ENCODE results near the gene FBXW4. TPM values are rescaled to one million over a fixed set of nuclear protein-coding genes. Genes with fewer than 3 reads are reported as not detected.
A peak's percentile ranks its signal among the peaks of the same experiment; 100 is the strongest.

Gene FBXW4
- total RNA-seq, 2 experiments from 2014 or later = 36.3 to 37.1 TPM

DNA sequence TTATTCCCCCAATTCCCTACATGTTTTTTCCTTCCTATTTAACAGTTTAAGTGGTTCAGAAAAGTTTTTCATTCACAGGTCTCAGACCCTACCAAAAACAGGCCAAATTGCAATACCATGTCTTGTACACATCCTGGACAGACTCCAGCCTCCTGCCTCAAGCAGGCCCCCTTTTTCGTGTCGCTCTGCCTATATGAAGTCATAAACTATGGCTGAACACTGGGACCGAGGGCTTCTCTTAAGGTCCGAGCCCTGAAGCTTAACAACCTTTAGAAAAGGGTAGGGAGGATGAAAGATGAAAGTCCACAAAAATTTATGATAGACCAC is 1.4 kb downstream of the FBXW4 start:
- H3K4me3 Mint-ChIP-seq = peak overlapping the region; percentile 95
- no peak for DNase-seq
- H3K36me3 Mint-ChIP-seq = no peaks in the 10 kb centered on the region
- ChIA-PET CTCF (interaction anchor here (1.0 to 1.5 kb wide), 5 partner anchors 11 to 124 kb away, joined by 3 to 6 read pairs (median 3); no protein-coding TSS in a partner anchor), POLR2A (interaction anchor here (1.5 to 2.2 kb wide), 3 partner anchors 23 to 125 kb away, joined by 3 to 7 read pairs (median 6); partner anchors contain the start of gene OGA)
- peak overlapping the region; percentile 97 for H3K27ac Mint-ChIP-seq
- H3K27me3 Mint-ChIP-seq = no peaks in the 10 kb centered on the region
- H3K9me3 Mint-ChIP-seq = no peaks in the 10 kb centered on the region
- peaks cover 41% of the 10 kb centered on the region for H3K4me1 Mint-ChIP-seq (ENCODE audit: low read depth)
- intact Hi-C loops (cut with micrococcal nuclease) = loop anchor here (5.0 kb wide), 2 partner anchors 89 to 91 kb away; partner anchors contain the start of gene NPM3

DNA sequence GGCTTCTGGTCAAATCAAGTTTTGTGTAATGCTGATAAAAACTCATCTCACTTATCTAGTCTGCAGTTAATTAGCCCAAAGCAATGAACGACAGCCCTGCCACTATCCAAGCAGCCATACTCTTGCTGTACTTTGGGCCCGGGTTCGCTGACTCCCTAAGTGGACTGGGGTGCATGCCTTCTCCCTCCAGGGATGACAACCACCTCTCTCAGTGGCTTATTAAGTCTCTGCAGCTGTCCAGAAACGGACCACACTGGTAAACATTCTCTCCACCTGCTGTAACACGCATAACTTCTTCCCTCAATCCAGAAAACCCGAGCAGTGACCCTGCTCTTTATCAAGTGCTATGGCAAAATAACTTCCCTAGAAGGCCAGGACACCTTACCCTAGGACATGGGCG is 3.9 kb downstream of the FBXW4 start:
- intact Hi-C loops (cut with micrococcal nuclease) = loop anchor here (5.0 kb wide), 2 partner anchors 89 to 91 kb away; partner anchors contain the start of gene NPM3
- Mint-ChIP-seq H3K27ac (no peak overlapping the region), H3K27me3 (no peaks in the 10 kb centered on the region), H3K4me1 (ENCODE audit: low read depth) (peaks cover 61% of the 10 kb centered on the region), H3K4me3 (no peak overlapping the region), H3K9me3 (no peaks in the 10 kb centered on the region), H3K36me3 (peaks cover 2% of the 10 kb centered on the region)
- DNase-seq = no peak
- CTCF ChIA-PET = no interaction called here
- POLR2A ChIA-PET = no interaction called here

DNA sequence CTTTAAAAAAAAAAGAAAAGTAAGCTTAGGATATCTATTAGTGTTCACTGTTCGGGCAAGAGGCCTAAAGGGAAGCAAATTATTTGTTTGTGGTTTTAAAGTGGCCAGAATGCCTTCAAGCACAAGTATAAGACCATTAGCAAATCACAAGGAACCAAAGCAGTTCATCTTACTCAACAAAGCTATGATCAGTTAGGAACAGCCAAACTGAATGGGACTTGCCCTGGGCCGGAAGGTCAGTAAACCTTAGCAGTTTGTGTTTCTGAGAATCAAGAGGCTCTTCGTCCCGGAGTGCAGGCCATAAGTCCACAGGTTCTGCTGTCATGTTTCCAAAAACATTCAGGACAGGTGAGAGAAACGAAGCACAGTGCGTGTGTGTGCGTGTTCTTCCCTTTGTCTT is 4.5 kb downstream of the FBXW4 start:
- H3K27ac Mint-ChIP-seq = no peak overlapping the region
- POLR2A ChIA-PET = no interaction called here

DNA sequence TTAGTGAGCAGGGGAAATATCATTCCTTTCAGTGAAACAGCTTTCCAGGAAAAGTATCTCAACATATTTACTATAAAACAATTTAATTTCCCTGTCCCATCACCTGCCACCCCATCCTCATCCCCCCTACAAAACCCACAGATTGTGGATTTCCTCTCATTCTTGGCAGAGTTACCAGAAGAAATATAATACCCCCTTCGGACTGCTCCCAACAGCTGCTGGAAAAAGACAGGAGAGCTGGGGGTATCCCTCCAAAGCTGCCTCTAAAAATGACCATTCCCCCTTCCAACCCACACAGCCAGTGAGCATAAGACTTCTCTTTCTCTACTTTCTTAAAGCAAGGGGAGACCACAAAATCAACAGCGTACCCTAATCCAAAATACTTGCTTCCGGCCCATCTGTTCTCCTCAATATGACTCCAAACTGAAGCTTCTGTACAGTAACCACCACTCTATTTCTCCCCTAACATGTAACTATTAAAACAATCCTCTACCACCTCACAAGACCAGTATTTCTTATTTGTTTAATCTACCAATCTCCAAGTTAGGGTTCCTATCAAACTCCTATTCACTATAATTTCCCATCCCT is 7.8 kb downstream of the FBXW4 start:
- H3K4me1 Mint-ChIP-seq (ENCODE audit: low read depth) = peaks cover 62% of the 10 kb centered on the region
- peaks cover 6% of the 10 kb centered on the region for H3K36me3 Mint-ChIP-seq
- H3K27me3 Mint-ChIP-seq = no peaks in the 10 kb centered on the region
- no peak overlapping the region for H3K4me3 Mint-ChIP-seq
- ChIA-PET POLR2A (no interaction called here), CTCF (interaction anchor here (1.9 kb wide), 1 partner anchor 84 kb away, joined by 5 read pairs; no protein-coding TSS in a partner anchor)
- H3K9me3 Mint-ChIP-seq = no peaks in the 10 kb centered on the region
- intact Hi-C loops (cut with micrococcal nuclease) = no loop called here
- H3K27ac Mint-ChIP-seq = no peak overlapping the region
- no peak for DNase-seq

More for the DNA sequence above, 4.5 kb downstream of the FBXW4 start:
- H3K4me3 Mint-ChIP-seq = no peak overlapping the region
- H3K27me3 Mint-ChIP-seq = no peaks in the 10 kb centered on the region
- DNase-seq = no peak
- CTCF ChIA-PET = interaction anchor here (2.7 kb wide), 1 partner anchor 91 kb away, joined by 12 read pairs; no protein-coding TSS in a partner anchor
- peaks cover 61% of the 10 kb centered on the region for H3K4me1 Mint-ChIP-seq (ENCODE audit: low read depth)
- peaks cover 6% of the 10 kb centered on the region for H3K36me3 Mint-ChIP-seq
- intact Hi-C loops (cut with micrococcal nuclease) = loop anchor here (5.0 kb wide), 2 partner anchors 88 to 92 kb away; partner anchors contain the start of gene NPM3
- no peaks in the 10 kb centered on the region for H3K9me3 Mint-ChIP-seq

- DNase-seq = no peak
- peaks cover 6% of the 10 kb centered on the region for H3K36me3 Mint-ChIP-seq
- H3K27me3 Mint-ChIP-seq = no peaks in the 10 kb centered on the region
- no peak overlapping the region for H3K4me3 Mint-ChIP-seq
- POLR2A ChIA-PET = no interaction called here
- no peaks in the 10 kb centered on the region for H3K9me3 Mint-ChIP-seq
- H3K4me1 Mint-ChIP-seq (ENCODE audit: low read depth) = peaks cover 56% of the 10 kb centered on the region
- H3K27ac Mint-ChIP-seq = no peak overlapping the region
- intact Hi-C loops (cut with micrococcal nuclease) = no loop called here
- CTCF ChIA-PET = interaction anchor here (0.8 to 1.9 kb wide), 2 partner anchors 84 to 95 kb away, joined by 4 to 5 read pairs; no protein-coding TSS in a partner anchor
Measured at GRCh38 chr10:101686133-101686925, 8.6 kb downstream of the FBXW4 start.

GRCh38 chr10:101684782-101685181 is 10.2 kb downstream of the FBXW4 start:
- Mint-ChIP-seq H3K4me1 (ENCODE audit: low read depth) (peaks cover 43% of the 10 kb centered on the region), H3K9me3 (no peaks in the 10 kb centered on the region), H3K4me3 (no peak overlapping the region), H3K27ac (no peak overlapping the region), H3K36me3 (peaks cover 6% of the 10 kb centered on the region), H3K27me3 (no peaks in the 10 kb centered on the region)
- intact Hi-C loops (cut with micrococcal nuclease) = no loop called here
- DNase-seq = no peak
- ChIA-PET POLR2A (no interaction called here), CTCF (interaction anchor here (2.4 kb wide), 1 partner anchor 82 kb away, joined by 8 read pairs; no protein-coding TSS in a partner anchor)

DNA sequence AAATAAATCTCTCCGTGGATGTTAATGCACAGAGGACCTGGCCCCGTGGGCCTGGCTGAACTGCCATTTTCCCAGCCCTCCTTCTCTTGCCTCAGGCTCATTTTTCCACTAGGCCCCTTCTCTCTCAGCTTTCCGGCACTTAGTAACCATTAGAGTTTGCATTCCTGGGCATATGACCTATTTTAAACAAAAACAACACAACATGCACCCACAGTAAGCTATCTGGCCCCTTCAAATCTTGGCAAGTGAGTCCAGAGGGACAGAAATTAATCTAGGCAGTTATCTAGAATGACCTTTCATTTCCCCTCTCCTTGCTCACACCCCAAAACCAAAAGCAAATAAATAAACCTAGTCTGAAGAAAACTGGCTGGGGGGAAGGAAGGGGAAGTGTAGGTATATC is 11.7 kb downstream of the FBXW4 start:
- H3K4me3 Mint-ChIP-seq = no peak overlapping the region
- POLR2A ChIA-PET = interaction anchor here (0.6 kb wide), 1 partner anchor 127 kb away, joined by 3 read pairs; no protein-coding TSS in a partner anchor
- DNase-seq = no peak
- peaks cover 6% of the 10 kb centered on the region for H3K36me3 Mint-ChIP-seq
- intact Hi-C loops (cut with micrococcal nuclease) = no loop called here
- H3K4me1 Mint-ChIP-seq (ENCODE audit: low read depth) = peaks cover 28% of the 10 kb centered on the region
- H3K9me3 Mint-ChIP-seq = no peaks in the 10 kb centered on the region
- H3K27ac Mint-ChIP-seq = no peak overlapping the region
- no peaks in the 10 kb centered on the region for H3K27me3 Mint-ChIP-seq
- CTCF ChIA-PET = interaction anchor here (1.4 to 2.4 kb wide), 3 partner anchors 9 to 98 kb away, joined by 3 to 8 read pairs (median 3); no protein-coding TSS in a partner anchor

DNA sequence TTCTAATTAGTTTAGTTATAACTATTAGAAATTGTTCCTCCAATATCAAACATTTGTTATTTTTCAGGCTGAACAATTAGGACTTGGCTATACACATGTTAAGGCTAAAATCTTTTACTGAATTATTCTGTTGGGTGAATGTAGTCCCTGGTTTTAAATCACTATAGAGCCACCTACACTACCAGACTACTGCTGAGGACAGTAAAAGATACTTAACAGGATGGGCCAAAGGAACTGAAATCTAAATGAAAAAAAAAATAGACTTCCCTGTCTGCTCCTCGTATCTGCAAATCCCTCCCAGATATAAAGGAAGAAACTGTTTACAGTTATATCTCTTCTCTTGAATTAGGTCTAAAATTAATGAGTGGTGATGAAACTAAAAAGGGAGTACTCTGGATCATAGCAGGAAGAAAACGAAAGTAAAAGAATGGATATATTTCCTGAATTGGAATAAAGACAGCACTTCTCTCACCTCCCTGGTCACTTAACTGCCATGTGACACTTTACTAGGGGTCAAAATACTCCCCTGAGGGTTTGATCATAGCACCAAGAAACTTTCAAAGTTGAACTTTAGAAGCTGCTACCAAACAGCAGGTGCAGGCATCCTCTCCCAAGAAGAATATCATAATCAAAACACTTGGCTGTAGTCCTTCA is 12.7 kb downstream of the FBXW4 start:
- H3K4me3 Mint-ChIP-seq = no peak overlapping the region
- no peak for DNase-seq
- peaks cover 2% of the 10 kb centered on the region for H3K9me3 Mint-ChIP-seq
- H3K27ac Mint-ChIP-seq = no peak overlapping the region
- POLR2A ChIA-PET = interaction anchor here (0.6 kb wide), 1 partner anchor 126 kb away, joined by 3 read pairs; no protein-coding TSS in a partner anchor
- intact Hi-C loops (cut with micrococcal nuclease) = no loop called here
- CTCF ChIA-PET = interaction anchor here (1.4 to 2.4 kb wide), 2 partner anchors 10 to 79 kb away, joined by 3 to 8 read pairs; no protein-coding TSS in a partner anchor
- peaks cover 12% of the 10 kb centered on the region for H3K36me3 Mint-ChIP-seq
- H3K4me1 Mint-ChIP-seq (ENCODE audit: low read depth) = peaks cover 22% of the 10 kb centered on the region
- H3K27me3 Mint-ChIP-seq = no peaks in the 10 kb centered on the region

GRCh38 chr10:101676565-101676964 is 18.4 kb downstream of the FBXW4 start:
- Mint-ChIP-seq H3K27ac (no peak overlapping the region), H3K27me3 (no peaks in the 10 kb centered on the region), H3K36me3 (peaks cover 37% of the 10 kb centered on the region), H3K4me3 (no peak overlapping the region), H3K9me3 (peaks cover 9% of the 10 kb centered on the region), H3K4me1 (ENCODE audit: low read depth) (peaks cover 2% of the 10 kb centered on the region)
- no peak for DNase-seq
- ChIA-PET CTCF (no interaction called here), POLR2A (no interaction called here)
- intact Hi-C loops (cut with micrococcal nuclease) = no loop called here

- CTCF ChIA-PET = interaction anchor here (1.7 kb wide), 1 partner anchor 106 kb away, joined by 5 read pairs; no protein-coding TSS in a partner anchor
- Mint-ChIP-seq H3K27me3 (no peaks in the 10 kb centered on the region), H3K36me3 (peaks cover 45% of the 10 kb centered on the region), H3K4me3 (no peak overlapping the region), H3K27ac (no peak overlapping the region), H3K9me3 (peaks cover 9% of the 10 kb centered on the region), H3K4me1 (ENCODE audit: low read depth) (peaks cover 2% of the 10 kb centered on the region)
- POLR2A ChIA-PET = interaction anchor here (1.2 kb wide), 1 partner anchor 12 kb away, joined by 3 read pairs; no protein-coding TSS in a partner anchor
- intact Hi-C loops (cut with micrococcal nuclease) = no loop called here
- DNase-seq = no peak
Measured at GRCh38 chr10:101675115-101675514, 19.9 kb downstream of the FBXW4 start.

DNA sequence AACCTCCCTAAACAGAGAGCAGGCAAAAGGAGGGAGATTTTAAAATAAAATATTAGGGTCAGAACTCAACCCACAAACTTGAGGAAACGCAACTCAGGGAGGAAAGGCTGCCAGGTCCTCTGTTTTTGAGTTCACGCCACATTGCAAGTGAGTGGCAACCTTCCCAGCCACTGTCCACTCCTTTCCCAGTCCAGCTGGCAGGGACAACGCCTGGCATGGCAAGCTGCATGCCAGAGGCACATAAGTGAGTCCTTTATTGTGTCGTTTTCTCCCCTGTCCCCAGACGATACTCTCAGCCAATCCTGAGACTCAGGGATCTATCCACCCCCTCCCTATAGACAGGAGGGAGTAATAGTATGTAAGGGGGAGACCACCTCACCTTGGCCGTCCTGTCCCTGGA is 22.4 kb downstream of the FBXW4 start:
- Mint-ChIP-seq H3K4me1 (ENCODE audit: low read depth) (no peaks in the 10 kb centered on the region), H3K27me3 (no peaks in the 10 kb centered on the region), H3K4me3 (no peak overlapping the region), H3K27ac (no peak overlapping the region), H3K9me3 (peaks cover 9% of the 10 kb centered on the region), H3K36me3 (peaks cover 50% of the 10 kb centered on the region)
- no peak for DNase-seq
- intact Hi-C loops (cut with micrococcal nuclease) = no loop called here
- CTCF ChIA-PET = no interaction called here
- POLR2A ChIA-PET = no interaction called here

GRCh38 chr10:101671453-101671852 is 23.5 kb downstream of the FBXW4 start:
- POLR2A ChIA-PET = no interaction called here
- intact Hi-C loops (cut with micrococcal nuclease) = no loop called here
- no peak overlapping the region for H3K27ac Mint-ChIP-seq
- H3K9me3 Mint-ChIP-seq = no peaks in the 10 kb centered on the region
- no peaks in the 10 kb centered on the region for H3K4me1 Mint-ChIP-seq (ENCODE audit: low read depth)
- no peak overlapping the region for H3K4me3 Mint-ChIP-seq
- no peaks in the 10 kb centered on the region for H3K27me3 Mint-ChIP-seq
- H3K36me3 Mint-ChIP-seq = peaks cover 42% of the 10 kb centered on the region
- CTCF ChIA-PET = interaction anchor here (1.1 kb wide), 1 partner anchor 110 kb away, joined by 3 read pairs; no protein-coding TSS in a partner anchor
- DNase-seq = no peak
